Activated CD8-positive, alpha-beta memory T cell treated with anti-CD3 and anti-CD28 coated beads, Interleukin-2, amount 50 U/mL, for 1 hour (primary cell): Measurements from ENCODE around the gene PARD3.

ENCODE experiments used
- DNase-seq: peaks from one replicate; pipeline ENCODE4 v3.0.0-alpha.2; 2020; ENCODE audit errors: extremely low read depth

Gene PARD3

DNA sequence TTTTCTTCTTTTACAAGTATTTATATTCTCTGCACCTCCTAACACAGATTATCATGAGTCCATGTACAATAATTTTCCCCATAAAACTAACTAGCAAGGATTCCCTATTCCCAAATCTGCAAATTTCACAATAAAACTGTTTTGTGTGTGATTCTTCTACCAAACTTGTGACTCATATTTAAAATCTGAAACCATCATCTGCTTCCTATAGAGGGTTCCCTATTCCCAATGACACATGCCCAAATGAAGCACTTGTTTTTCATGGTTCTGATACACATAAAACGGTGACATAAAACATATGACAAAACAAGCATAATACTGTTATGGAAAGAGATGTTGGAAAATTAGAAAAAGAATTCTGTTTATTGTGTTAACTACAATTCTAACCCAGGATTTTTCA, 657.6 kb downstream of the PARD3 start:
- no peak for DNase-seq

DNA sequence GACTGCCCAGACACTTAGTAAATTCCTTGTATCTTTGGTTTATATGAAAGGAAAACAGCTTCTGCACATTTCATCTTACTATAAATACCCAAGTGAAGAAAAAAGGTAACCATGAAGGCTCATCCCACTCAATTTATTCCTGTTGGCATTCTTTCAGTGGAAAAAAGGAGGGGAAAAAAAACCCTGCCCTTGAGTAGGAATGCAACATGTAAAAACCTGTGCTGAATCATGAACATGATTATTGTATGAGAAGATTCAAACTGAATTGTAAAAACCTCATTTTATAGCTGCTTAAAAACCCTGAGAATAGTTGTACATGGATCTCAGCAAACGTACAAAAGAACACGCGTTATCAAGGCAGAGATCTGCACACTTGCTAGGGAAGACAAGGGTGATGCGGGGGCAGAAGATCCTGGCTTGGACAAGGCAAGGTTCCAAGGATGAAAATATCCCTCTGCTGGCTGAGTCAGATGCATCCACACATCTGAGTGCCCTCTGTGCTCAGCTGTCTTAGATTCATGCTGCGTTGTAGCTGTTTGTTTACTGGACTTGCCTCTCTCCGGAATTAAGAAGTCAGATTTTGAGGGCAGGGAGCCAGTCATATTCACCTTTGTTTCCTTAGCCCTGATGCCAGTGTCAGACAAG, 658.2 kb downstream of the PARD3 start:
- no peak for DNase-seq

DNA sequence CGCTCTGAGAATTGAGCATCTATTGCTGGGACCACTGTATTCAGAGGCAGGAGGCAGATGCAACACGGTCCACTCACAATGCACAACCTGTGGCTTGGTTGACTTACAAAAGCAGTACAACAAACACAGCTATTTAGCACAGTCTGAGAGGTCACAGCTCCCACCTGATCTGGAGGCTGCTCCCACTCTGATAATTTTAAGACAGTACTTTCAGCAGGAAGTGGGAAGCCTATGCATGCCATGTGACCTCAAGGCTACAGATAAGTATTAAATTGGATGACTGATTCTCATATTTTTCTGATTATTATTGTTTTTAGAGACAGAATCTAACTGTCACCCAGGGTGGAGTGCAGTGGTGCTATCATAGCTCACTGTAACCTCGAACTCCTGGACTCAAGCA, 659.3 kb downstream of the PARD3 start:
- DNase-seq = no peak

DNA sequence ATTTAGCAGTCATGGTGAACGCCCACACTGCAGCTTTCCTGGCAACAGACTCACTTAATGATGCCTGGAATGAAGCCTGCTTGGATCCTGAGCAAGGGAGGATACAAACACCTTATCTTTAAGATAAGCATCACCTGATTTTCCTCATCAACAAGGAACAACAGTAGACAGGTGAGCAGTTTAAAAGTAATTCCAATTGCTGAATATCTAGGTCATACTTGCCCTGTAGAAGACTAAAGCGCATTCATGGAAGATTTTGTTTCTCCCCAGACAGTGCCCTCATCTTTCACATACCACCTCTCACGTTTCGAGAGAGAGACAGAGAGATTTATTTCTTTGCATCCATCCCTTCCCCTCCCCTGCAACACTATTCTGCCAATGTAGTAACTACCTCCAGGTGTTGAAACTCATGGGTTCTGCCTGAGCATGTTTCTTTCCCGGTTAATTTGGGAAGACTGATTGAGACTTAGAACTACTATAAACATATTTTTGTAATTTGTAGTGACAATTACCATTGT, 660.7 kb downstream of the PARD3 start:
- no peak for DNase-seq

DNA sequence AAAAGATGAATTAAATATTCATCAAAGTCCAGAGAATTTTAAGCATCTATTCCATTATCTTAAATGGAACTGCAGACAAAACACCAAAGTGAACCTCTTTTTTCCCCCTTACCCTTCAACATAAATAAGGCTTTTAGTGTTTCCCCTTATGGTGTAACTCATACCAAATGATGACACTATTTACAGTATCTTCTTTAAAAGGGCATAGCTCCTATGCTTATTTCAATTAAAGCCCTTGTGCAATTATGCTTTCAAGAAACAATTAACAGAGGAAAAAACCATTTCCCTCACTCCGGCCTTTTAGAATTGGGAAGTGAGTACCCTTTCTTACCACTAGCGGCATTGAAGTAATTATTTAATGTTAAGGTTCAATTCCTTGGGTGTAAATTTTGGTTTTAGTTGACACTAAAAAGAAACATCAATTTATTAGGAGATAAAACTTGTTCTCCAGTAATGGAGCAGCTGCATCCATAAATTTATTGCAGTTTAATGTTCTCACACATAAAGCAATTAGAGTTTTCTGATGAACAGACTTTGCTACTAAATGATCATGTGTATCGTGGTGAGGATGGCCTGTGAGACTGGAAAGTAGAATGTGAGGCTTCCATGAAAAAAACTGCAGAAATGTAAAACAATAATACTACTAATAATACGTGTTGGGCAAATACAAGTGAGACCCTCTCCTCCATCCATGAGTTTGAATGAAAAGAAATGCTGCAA, 661.3 kb downstream of the PARD3 start:
- no peak for DNase-seq

DNA sequence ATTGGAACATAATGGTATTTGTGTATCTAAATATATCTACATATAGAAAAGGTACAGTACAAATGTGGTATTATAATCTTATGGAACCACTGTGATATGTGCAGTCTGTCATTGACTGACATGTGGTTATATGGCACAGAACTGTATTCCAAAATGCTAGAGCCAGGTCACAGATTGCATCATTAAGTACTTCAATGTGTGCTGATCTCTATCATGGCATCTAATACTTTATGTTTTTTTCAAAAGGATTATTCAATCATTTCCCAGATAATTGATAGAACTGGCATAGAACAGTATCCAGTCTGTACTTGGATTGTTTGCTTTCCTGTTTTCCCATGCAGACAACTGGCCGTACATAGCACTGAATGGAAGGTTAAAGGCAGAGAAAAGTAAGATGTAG, 662.7 kb downstream of the PARD3 start:
- DNase-seq = no peak

DNA sequence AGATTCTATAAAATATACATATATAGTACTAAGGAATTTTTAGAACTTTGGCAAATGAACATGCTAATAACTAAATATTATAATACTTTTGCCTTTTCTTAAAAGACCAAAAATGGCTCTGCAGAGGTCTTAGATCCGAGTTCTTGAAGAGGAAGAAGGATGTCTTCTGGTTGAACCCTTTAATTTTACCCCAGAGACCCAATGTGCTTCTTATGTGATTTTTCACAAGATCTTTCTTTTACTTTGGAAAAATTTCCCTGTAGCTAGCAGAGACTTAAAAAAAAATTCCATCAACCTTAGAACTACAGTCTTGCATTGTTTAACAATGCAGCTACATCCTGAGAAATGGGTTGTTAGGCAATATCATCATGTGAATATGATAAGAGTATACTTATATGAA, 663.2 kb downstream of the PARD3 start:
- DNase-seq = no peak

DNA sequence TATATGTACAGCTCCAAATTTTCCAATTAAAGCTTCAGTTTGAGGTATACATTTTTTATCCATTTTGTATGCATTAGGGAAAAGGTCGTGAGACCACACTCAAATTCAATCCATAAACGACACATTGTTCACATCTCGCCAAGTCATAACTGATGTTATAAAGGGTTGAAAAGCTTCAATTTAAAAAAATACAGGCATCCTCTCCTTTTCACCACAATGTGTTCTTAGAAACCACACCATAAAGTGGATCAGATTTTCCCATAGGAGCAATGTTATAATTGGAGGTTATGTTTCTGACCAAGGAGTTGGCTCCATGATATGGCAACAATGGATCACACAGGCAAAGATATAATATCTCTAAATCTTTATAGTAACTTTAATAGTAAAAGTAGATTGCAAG, 663.6 kb downstream of the PARD3 start:
- DNase-seq = no peak

DNA sequence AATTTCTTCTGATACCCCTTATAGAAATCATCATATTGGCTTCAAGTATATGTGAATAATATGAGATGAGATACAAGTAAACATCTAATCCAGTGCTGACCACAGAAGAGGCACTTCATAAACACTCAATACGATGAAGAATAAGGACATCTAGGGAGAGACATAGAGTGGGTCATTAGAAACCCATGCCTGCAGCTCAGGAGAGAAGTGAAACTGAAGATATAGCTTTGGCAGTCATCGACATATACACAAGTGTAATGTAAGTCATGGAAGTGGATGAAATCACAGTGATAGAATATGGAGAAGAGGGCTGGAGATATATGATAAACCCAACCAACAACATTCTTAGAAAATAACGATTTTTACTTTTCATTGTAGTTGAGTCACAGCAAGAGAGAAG, 665.0 kb downstream of the PARD3 start:
- DNase-seq = no peak

DNA sequence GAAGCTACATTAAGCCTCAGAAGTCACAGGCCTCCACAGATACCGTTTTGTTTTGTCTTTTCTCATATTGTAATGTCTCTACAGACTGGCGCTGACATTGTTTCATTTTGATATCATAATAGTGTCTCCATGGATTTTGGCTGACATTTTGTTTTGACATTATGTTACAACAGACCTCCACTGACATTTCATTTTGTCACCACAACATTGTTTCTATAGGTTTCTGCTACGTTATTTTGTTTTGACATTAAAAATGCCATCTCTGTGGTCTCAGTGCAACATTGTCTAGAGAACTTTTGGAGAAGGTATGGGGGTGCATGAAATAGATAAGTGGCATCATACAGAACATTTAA, 666.8 kb downstream of the PARD3 start:
- DNase-seq = no peak

DNA sequence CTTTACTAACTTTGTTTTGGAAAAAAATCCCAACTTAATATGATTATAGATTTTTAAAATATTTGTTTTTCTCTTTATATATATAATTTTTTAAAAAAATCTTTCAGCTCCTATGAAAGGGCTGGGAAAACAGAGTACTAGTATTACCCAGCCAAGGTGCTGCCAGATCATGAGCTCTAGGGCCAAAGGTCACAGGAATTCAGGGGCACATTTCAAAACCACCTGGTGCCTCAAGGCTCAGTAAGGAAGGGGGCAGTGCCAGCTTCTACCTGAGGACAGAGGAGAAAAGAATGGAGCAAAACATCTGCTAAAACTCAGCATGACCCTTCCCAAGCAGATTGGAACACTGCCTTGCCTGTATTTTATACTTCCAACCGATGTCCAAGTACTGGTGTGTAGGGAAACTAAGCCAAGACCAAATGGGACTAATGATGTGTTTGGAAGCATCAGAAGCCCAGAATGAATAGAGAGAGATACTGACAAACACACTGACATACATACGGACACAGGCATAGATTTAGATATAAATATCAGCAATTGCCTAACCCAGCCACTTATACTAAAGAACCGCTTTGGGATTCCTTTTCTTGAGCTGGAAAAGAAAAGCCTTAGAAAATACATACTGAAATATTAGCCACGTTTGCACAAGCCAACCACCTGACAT, 667.3 kb downstream of the PARD3 start:
- no peak for DNase-seq

DNA sequence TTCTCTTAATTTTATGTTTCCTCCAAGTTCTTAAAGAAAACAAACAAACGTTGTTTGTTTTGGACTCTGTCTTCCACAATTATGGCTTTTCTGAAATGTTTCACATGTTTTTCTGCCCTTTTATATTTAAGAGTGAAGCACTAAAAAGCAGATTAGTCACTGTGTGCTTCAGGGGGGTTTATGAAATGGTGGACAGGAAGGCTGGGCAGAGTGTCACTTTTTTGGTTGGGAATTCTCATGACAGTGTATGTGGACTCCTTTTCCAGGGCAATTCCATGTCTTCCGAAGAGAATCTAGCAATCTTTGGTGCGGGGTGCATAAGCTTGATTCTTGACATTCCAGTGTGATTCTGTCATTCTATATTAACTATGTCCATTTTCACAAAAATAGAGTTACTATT, 669.4 kb downstream of the PARD3 start:
- DNase-seq = no peak

DNA sequence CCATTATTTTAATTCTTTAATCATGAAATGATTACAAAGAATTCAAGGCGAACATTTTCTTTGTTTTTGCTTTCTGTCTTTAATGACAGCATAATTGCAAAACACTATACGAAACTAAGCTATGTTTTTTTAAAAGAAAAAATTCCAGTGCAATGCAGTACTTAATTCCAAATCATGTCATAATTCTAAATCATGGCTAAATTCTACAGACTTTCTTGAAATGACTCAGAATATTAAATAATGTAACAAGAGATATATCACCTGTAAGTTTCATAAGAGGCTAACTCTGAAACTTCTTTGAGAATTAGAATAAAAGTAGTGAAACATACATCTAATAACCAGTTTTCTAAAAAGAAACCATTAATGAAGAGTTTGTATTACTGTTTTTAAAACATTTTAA, 671.6 kb downstream of the PARD3 start:
- no peak for DNase-seq

DNA sequence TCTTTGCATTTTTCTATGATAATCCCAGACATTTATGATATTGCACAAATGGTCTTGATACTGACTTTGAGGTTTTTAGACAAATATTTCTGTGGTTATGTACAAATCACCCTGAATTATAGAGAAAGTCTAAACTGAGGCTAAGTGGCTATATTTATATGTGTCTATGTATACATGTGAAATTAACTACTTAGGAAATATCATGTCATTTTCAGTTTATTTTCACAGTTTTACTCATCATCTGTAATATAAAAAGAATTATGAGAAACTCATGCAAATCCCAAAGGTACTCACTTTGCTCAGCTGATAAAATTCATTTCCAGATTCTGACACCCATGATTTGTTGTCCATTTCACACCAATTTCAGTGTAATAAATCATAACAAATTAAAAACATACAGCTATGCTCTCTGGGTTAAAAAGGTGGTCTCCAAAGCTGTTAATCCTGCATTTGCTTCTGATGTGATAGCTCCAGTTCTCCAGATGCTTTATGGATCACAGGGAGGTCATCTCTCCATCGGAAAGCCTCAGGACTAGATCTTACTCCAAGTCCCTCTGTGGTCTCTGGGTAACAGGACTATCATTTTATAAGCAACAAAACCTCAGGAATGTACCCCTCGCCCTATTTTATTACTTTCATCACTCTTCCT, 673.9 kb downstream of the PARD3 start:
- no peak for DNase-seq

DNA sequence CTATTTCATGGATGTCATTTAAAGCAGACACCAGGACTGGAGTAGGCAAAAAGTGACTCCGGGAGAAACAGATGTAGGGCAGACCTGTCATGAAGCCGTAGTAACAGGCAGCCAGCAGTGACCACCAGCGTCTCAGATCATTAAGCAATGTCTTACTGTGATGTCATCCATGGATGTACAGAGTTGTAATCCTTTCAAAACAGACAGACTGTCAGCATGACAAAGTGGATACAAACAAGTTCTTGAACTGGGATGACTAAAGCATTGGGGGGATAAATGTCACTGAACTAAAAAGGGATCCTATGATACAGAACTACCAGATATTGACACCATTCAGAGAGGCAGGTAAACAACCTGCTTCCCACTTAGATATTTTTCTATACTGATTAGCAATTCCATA, 675.5 kb downstream of the PARD3 start:
- DNase-seq = no peak

DNA sequence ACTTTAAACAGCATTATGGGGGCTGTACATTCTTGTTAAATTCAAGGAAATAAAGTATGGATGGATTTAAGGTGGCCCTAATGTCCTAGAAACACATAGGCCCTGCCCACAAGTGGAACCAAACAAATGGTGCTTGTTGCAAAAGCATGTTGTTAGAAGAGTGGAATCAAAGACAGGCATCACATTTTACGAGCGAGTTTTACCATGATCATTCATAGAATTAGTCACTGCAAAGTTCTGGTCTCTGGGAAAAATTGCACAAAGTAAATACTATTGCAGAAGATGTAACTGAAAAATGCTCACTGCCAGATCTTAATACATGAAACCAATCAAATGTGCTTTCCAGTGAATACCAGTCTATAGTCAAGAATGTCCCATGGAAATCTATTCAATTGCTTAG, 677.1 kb downstream of the PARD3 start:
- DNase-seq = no peak

DNA sequence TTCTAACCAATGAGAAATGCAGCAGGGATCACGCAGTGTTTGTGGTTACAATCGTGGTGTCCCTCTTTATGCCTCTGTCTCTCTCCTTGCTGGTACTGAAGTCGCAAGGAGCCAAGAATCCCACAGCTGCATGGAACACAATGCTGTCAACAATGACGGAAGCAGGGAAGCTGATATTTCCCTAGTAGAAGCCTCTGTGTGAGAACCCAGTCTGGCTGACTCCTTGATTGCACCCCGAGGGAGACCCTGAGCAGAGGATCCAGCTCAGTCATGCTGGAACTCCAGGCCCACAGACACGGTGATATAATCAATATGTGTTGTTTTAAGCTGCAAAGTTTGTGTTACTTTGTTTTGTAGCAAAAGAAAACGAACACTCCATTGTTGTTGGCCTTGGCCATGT, 677.9 kb downstream of the PARD3 start:
- DNase-seq = no peak

DNA sequence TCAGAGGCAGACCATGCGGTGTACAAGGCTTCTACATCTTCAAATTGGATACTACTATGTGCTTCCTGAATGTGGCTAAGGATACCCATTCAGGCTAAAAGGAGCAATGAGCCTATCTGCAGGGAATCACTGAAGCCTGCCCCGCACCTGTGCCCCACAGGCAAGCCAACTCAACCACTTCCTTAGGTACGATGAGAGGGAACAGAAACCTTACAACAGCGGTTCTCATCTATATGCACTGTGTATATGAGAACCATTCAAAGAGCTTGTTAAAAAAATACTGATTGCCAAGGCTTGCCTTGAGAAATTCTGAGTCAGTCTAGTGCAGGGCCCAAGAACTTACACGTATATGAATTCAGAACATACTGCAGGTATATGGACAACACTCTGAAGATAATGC, 679.6 kb downstream of the PARD3 start:
- DNase-seq = no peak

DNA sequence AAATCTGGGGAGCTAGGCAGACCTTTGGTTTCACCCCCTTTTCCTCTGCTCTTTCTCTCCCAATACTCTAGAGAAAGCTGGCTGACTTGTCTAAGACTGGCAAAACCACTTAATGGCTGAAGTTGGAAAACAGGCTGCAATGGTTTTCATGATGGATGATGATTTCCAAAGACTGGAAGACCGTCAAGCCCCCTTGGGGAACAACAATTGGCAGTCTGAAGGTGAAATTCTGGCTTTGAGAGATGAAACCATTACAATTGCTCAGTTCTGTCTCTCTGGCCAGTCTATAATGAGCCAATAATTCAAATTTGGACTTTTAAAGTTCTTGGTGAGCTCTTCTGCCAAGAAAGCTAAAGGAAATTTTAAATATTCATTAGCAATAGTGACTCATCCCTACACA, 680.5 kb downstream of the PARD3 start:
- no peak for DNase-seq

DNA sequence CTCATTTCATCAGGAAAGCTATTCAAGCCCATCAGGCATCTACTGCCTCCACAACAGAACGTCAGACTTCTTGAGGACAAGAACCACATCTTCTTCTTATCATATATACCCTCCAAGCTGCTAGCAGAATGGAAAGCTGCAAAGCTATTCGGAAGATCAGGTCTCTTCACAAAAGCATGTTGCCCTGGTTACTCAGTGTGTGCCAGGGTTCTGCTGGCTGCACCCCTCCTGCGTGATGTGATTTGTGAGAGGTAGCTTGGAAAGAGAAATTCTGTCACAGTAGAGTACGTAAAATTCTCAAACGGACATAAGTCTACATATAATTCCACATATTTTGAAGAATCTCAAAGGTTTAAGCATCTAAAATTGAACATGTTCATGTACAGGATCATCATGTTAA, 681.7 kb downstream of the PARD3 start:
- DNase-seq = no peak

DNA sequence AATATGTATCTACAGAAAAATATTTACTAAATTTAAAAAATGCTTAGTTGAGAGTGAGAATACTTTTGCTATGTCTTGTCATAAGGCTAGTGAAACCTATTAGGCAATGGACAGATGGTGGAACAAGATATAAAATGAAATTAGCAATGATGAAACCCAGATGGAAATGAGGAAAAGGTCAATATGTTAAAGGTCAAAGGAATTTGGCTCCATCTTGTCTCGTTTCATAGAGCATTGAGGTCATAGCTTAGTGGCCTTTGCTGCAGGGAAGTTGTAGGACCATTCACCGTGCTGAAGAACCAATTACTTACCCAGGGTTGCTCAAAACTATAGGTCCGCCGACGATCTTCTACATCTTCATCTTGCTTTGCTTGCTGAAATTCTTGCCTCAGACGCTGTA, 683.9 kb downstream of the PARD3 start:
- no peak for DNase-seq

DNA sequence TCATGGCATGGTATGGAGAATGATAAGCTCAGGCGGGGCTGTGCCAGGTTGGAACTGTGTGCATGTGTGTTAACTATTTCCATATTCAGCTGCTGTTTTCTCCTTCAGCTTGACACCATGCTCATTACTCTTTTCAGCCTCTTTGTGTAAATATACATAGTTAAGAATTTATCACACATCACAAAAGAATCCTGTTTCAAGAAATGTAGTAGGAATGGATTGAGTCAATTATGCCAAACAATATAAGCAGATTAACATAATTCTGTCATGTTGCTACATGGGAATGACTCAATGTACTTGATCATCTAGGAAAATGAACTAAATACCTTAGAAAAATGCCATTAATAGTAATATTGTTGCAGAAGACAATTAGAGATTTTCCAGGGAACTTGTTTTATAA, 687.4 kb downstream of the PARD3 start:
- no peak for DNase-seq
